Endothelial cell of umbilical vein (primary cell): Measurements from ENCODE around the gene RAMP2. TPM values are rescaled to one million over a fixed set of nuclear protein-coding genes. Genes with fewer than 3 reads are reported as not detected.
A peak's percentile ranks its signal among the peaks of the same experiment; 100 is the strongest.

ENCODE experiments used
- BruUV-seq: library from RNA; stranded (reverse); fragments of 400-500 nt; replicated peaks from 2 replicates; lab custom pipeline; 2021; lab: Mats Ljungman, UMichigan
- CTCF ChIA-PET: fragments of 300-600, 350-600 bp; sonication (Branson Sonifier 250); formaldehyde crosslinking; loops from one replicate; lab custom pipeline; 2021; ENCODE audit warnings: antibody characterized with exemption, inconsistent platforms; lab: Charles Lee
- POLR2A ChIA-PET: fragments of 300-600, 350-600 bp; sonication (Branson Sonifier 250); formaldehyde crosslinking; loops from one replicate; lab custom pipeline; 2021; ENCODE audit warnings: antibody characterized with exemption, inconsistent platforms; lab: Charles Lee
- DNase-seq: peaks from one replicate; pipeline ENCODE4 v3.0.0-alpha.2; 2011; ENCODE audit warnings: low read depth, low spot score
- FAIRE-seq: peaks from 2 replicates; lab custom pipeline; 2011; peaks lifted over from hg19 to GRCh38; lab: Jason Lieb, UNC
- H2AFZ ChIP-seq: 2 replicates; pipeline ENCODE4 v1.6.0; 2012; ENCODE audit warnings: low read depth, low read length, control low read depth, inconsistent platforms
- H3K27ac ChIP-seq: 2 replicates; pipeline ENCODE4 v1.5.1; 2011; ENCODE audit warnings: low read depth, mild to moderate bottlenecking, control low read depth, low read length, moderate library complexity; ENCODE audit not compliant: insufficient read depth
- H3K27me3 ChIP-seq, 2 experiments: 2 replicates each; pipeline versions ENCODE4 v1.6.0 to v1.6.1; 2011; ENCODE audit warnings: low read length in 2 of 2, mixed read lengths in 1 of 2; ENCODE audit not compliant: control insufficient read depth in 2 of 2, insufficient read depth in 2 of 2
- H3K36me3 ChIP-seq, 2 experiments: 2 replicates in 1 of 2; 3 replicates in 1 of 2; pipeline ENCODE4 v1.5.1; 2011; ENCODE audit warnings: low read length in 2 of 2, mild to moderate bottlenecking in 1 of 2, moderate library complexity in 1 of 2; ENCODE audit not compliant: control insufficient read depth in 2 of 2, insufficient read depth in 2 of 2; ENCODE audit errors: extremely low read depth in 1 of 2
- H3K4me1 ChIP-seq: 3 replicates; pipeline ENCODE4 v1.5.1; 2011; ENCODE audit warnings: mild to moderate bottlenecking, low read length; ENCODE audit not compliant: control insufficient read depth, insufficient read depth; ENCODE audit errors: extremely low read depth
- H3K4me2 ChIP-seq: 2 replicates; pipeline ENCODE4 v1.6.1; 2011; ENCODE audit warnings: low read length, control low read depth, mixed read lengths; ENCODE audit not compliant: insufficient read depth
- H3K4me3 ChIP-seq, 3 experiments: fragments of 200-600 bp in 1 of 3; sonication (generic), shearing (Covaris generic) in 1 of 3; replicated peaks in 1 of 3; 2 replicates each; pipeline ENCODE4 v1.5.1; 2011 to 2016; ENCODE audit warnings: control low read depth in 3 of 3, low read length in 3 of 3, mild to moderate bottlenecking in 2 of 3, inconsistent platforms in 1 of 3, low read depth in 1 of 3, moderate library complexity in 1 of 3; ENCODE audit not compliant: insufficient read depth in 1 of 3
- H3K79me2 ChIP-seq: 2 replicates; pipeline ENCODE4 v1.6.0; 2012; ENCODE audit warnings: low read length, inconsistent platforms; ENCODE audit not compliant: control insufficient read depth, insufficient read depth
- H3K9ac ChIP-seq: replicated peaks from 2 replicates; pipeline ENCODE3; 2011; ENCODE audit warnings: low read length, control low read depth; ENCODE audit not compliant: insufficient read depth; ENCODE audit errors: extremely low read depth
- H3K9me1 ChIP-seq: replicated peaks from 3 replicates; pipeline ENCODE4 v1.6.0; 2011; ENCODE audit warnings: mild to moderate bottlenecking, low read length; ENCODE audit not compliant: control insufficient read depth, insufficient read depth; ENCODE audit errors: extremely low read depth
- H3K9me3 ChIP-seq: replicated peaks from 2 replicates; pipeline ENCODE4 v1.5.1; 2012; ENCODE audit warnings: low read length, inconsistent platforms; ENCODE audit not compliant: control insufficient read depth, insufficient read depth
- H4K20me1 ChIP-seq: replicated peaks from 2 replicates; pipeline ENCODE3; 2011; ENCODE audit warnings: mild to moderate bottlenecking, low read length; ENCODE audit not compliant: control insufficient read depth, insufficient read depth; ENCODE audit errors: extremely low read depth
- CTCF ChIP-seq, 2 donors: IDR thresholded peaks; 1 replicate in 1 of 2; 2 replicates in 1 of 2; pipeline ENCODE4 v1.5.1; 2011; ENCODE audit warnings: low read length in 2 of 2, mild to moderate bottlenecking in 2 of 2, moderate library complexity in 2 of 2, control low read depth in 1 of 2, inconsistent platforms in 1 of 2, low read depth in 1 of 2; ENCODE audit not compliant: insufficient read depth in 1 of 2; ENCODE audit errors: extremely low read depth in 1 of 2
- EZH2 ChIP-seq: IDR thresholded peaks from 2 replicates; pipeline ENCODE4 v1.6.1; 2012; ENCODE audit warnings: borderline replicate concordance, low read depth, mild to moderate bottlenecking, moderate library complexity, low read length, inconsistent platforms; ENCODE audit not compliant: severe bottlenecking
- GATA2 ChIP-seq: IDR thresholded peaks from 2 replicates; pipeline ENCODE4 v1.7.0; 2011; ENCODE audit warnings: low read depth, mild to moderate bottlenecking, moderate library complexity, mixed read lengths, low read length; ENCODE audit not compliant: insufficient read length, insufficient read depth
- JUN ChIP-seq: IDR thresholded peaks from 2 replicates; pipeline ENCODE4 v1.6.1; 2011; ENCODE audit warnings: borderline replicate concordance, low read depth; ENCODE audit not compliant: insufficient read length, insufficient read depth
- MAX ChIP-seq: IDR thresholded peaks from 2 replicates; pipeline ENCODE4 v1.6.1; 2011; ENCODE audit not compliant: insufficient read depth, insufficient read length
- POLR2A ChIP-seq: IDR thresholded peaks from 2 replicates; pipeline ENCODE4 v1.6.1; 2012; ENCODE audit warnings: low read depth, mild to moderate bottlenecking, control low read depth, low read length
- POLR2AphosphoS5 ChIP-seq: IDR thresholded peaks from 2 replicates; pipeline ENCODE4 v1.6.1; 2012; ENCODE audit warnings: low read depth, mild to moderate bottlenecking, control low read depth, low read length, moderate library complexity; ENCODE audit not compliant: insufficient read depth
- dilution Hi-C: fragments of 300-500 bp; cut with MboI; formaldehyde crosslinking; loops from one replicate; pipeline ENCODE4 v1.15.0; 2019; ENCODE audit warnings: low sequenced_read_pairs; ENCODE audit not compliant: extremely low pct_ligation_motif_present
- intact Hi-C: fragments of 100-400 bp; cut with micrococcal nuclease; formaldehyde crosslinking; loops from one replicate; pipeline ENCODE4 v1.10.0; 2022
- polyA plus RNA-seq, 4 experiments: library from polyadenylated mRNA; depleted of rRNA in 3 of 4; stranded (reverse) in 3 of 4; unstranded in 1 of 4; fragments of >200 nt; gene quantifications; 2 replicates each; pipeline versions ENCODE4 v1.2.1 to v1.2.3, GENCODE V29; 2011 to 2012; ENCODE audit warnings: missing spikeins in 1 of 4
- total RNA-seq: library from RNA; stranded (reverse); gene quantifications from 2 replicates; pipeline ENCODE4 v1.2.3, GENCODE V29; 2021

RAMP2 gene
- total and polyA plus RNA-seq, 2 donors (not counting 3 experiments of a cell fraction or from before 2014, with no cell fraction given), result 106 to 192 TPM

- ChIA-PET POLR2A (interaction anchor here (1.1 to 1.5 kb wide), 3 partner anchors 10 to 13 kb away, joined by 3 to 6 read pairs (median 4); partner anchors contain the start of gene RAMP2), CTCF (interaction anchor here (0.7 to 4.8 kb wide), 14 partner anchors 9 to 224 kb away, joined by 3 to 53 read pairs (median 4); partner anchors contain the start of genes BECN1, CNTD1, COA3 and PSMC3IP)
- peak within 1 kb of the TSS; percentile 25 for H3K4me2 ChIP-seq
- no peaks in the 10 kb centered on the region for H4K20me1 ChIP-seq
- H3K27me3 ChIP-seq, result no peaks in the 10 kb centered on the region
- no peaks in the 10 kb centered on the region for H3K9me1 ChIP-seq
- H2AFZ ChIP-seq, result peak within 1 kb of the TSS; percentile 27
- intact Hi-C loops, result loop anchor here (1.0 to 2.0 kb wide), 3 partner anchors 10 to 53 kb away; partner anchors contain the start of genes CNTD1 and COA3
- dilution Hi-C loops, result no loop called here
- no peaks in the 10 kb centered on the region for H3K9me3 ChIP-seq
- peak within 1 kb of the TSS; percentile 67 for H3K9ac ChIP-seq
- BruUV-seq, result TSS peak; percentile 75
- TF ChIP-seq JUN, result no peak
- TF ChIP-seq MAX, result no peak
- TF ChIP-seq POLR2A, result peak; percentile 93
- TF ChIP-seq POLR2AphosphoS5, result peak; percentile 84
- no peak for TF ChIP-seq GATA2
- peak in 1 of 2 donors; percentile 3 for TF ChIP-seq CTCF (IDR thresholded peaks at IDR 0.05; ENCODE audit: extremely low read depth in 1 of 2, insufficient read depth in 1 of 2, low read depth in 1 of 2, low read length in 2 of 2)
- no peak for TF ChIP-seq EZH2
- H3K36me3 ChIP-seq, result no peaks in the 10 kb centered on the region
- peak within 1 kb of the TSS; percentile 15 to 71 (median 68) for H3K4me3 ChIP-seq
- DNase-seq (peak; percentile 61), FAIRE-seq (peak; percentile 90)
- H3K79me2 ChIP-seq, result no peaks in the 10 kb centered on the region
- H3K27ac ChIP-seq, result peak within 1 kb of the TSS; percentile 73
- H3K4me1 ChIP-seq, result peaks cover 26% of the 10 kb centered on the region
Observed at GRCh38 chr17:42773290-42774035, 12.4 kb downstream of the RAMP2 start, which contains the start of gene VPS25. Gene VPS25 (plus strand): TSS chr17:42773449. CDS start chr17:42773476, 27 bp downstream.
